HL-60/S4 treated with retinoic acid at 250 ng/mL for 4 days and 3 days (cell line): ENCODE data around the gene GRB2.
"Not testable (repeated sequence)": the region's sequence is repeated elsewhere in the genome, so short reads cannot be mapped to it uniquely, and the experiment has no call there.

Experiments used
- in situ Hi-C: fragments of 300-500 bp; cut with MboI; formaldehyde crosslinking; loops from 2 replicates; pipeline ENCODE4 v1.7.0; 2022; ENCODE audit warnings: low sequenced_read_pairs

GRB2 gene

DNA sequence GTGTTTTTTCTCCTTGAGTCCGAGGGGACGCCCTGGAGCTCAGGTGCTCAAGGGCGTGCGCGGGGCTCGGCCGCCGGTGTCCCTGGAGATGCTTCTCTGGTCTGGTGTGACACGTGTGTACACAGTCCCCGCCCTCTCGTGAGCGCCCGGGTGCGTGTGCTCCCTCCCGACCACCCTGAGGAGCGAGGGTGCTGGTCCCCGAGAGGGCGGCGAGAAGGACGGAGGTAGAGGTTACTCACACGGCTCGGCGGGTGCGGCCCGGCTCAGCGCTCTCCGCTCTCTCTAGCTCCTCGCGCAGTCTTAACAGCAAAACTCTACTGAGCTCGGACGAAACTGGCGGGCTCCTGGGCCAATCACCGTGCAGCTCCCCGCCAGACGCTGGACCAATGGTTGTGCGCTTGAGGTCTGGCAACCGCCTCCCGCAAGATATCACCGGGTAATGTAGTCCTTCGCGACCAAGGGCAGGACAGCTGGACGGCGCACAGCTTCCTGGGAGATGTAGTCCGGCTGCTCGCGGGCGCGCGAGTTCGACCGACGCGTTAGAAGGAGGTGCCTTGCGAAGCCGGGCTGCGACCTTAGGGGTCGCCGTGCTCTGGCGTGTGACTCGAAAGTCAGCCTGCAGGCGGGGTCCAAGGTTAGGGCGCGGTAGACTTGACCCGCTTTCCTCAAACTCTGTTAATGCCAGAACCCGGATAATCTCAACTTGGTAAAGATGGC, 116.2 kb downstream of the GRB2 start, which contains the start of gene SLC25A19:
Gene SLC25A19 (minus strand): TSS at position 319 of the 717 bp plus-strand sequence. CDS start 2,669 bp downstream, outside the sequence.
- in situ Hi-C loops = no loop called here

DNA sequence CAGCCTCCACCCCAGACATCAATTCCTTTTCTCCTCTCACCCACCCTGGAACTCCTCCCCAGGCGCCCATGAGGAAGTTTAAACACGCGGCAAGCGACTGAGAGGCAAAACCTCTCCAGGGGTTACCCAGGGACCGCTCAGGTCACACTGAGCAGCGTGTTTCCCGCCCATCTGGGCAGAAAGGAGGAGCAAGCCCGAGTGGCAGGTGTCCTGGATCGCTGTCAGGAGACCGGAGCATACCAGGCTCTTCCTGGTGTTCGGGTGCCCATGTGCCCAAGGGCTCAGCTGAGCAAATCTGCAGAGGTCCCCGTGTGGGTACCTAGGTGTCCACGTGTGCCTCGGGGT, 116.7 kb downstream of the GRB2 start:
- in situ Hi-C loops = no loop called here

DNA sequence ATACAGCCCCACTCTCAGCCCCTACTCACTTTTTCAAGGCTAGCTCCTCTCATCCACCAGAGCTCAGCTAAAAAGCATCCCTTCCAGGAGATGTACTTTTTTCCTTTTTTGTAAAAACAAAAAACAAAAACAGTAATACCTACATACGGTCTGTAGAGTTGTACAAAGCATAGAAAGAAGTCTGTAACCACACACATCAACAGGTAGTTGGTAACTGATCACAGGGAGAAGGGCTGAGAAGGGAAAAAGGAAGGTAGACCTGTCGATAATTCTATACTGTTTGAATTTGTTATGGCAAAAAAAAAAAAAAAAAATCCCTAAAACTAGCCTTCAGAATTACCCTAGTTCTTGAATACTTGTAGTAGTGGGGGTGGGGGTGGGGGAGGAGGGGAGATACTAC, 117.1 kb downstream of the GRB2 start:
- in situ Hi-C loops = no loop called here

DNA sequence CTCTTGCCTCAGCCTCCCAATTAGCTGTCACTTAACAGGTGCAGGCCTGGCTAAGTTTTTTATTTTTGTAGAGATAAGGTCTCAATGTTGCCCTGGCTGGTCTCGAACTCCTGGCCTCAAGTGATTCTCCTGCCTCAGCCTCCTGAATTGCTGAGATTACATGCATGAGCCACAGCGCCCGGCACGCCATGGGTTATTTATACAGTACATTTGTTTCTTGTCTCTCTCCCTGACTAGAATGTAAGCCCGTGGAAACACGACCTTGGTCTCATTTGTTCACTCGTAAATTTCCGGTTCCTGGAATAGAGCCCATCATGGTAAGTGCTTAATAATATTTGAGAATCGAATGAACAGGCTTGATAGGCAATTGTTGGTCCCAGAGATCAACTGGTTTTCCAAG, 118.3 kb downstream of the GRB2 start:
- in situ Hi-C loops = no loop called here

DNA sequence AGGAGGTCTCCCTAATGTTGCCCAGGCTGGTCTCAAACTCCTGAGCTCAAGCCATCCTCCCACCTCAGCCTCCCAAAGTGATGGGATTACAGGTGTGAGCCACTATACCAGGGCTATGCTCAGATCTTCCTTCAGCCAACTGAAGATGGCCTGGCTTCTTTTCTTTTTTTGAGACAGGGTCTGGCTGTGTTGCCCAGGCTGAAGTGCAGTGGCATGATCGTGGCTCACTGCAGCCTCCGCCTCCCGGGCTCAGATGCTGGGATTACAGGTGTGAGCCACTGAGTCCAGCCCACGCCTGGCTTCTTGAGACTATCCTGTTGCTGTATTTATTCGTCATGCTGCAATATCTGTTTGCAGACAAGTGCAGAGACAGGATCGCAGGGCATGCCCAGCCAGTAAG, 120.4 kb downstream of the GRB2 start:
- in situ Hi-C loops = no loop called here

DNA sequence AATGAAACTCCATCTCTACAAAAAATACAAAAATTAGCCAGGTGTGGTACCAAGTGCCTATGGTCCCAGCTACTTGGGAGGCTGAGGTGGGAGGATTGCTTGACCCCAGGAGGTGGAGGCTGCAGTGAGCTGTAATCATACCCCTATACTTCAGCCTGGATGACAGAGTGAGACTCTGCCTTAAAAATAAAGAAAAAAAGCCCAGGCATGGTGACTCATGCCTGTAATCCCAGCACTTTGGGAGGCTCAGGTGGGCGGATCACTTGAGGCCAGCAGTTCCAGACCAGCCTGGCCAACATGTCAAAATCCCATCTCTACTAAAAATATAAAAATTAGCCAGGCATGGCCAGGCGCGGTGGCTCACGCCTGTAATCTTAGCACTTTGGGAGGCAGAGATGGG, 125.3 kb downstream of the GRB2 start:
- in situ Hi-C loops = not testable (repeated sequence)

DNA sequence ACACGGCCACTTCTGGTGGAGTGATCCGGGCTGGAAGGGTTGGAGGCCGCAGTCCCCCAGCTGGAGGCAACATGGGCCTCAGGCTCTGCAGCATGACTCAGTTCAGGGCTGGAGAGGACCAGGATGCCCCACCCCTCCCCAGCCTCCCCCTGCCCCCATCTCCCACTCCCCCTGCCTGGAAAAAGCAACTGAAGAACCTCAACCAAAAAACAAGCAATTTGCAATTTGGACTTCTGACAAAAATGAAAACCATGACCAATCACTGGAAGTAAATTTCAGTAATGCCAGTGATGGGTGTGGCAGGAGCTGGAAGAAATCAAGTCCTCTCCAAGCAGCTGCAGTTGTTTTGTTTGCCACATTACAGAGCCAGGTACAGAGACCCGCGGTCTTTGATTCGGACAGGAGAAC, 127.8 kb downstream of the GRB2 start:
- in situ Hi-C loops = no loop called here

DNA sequence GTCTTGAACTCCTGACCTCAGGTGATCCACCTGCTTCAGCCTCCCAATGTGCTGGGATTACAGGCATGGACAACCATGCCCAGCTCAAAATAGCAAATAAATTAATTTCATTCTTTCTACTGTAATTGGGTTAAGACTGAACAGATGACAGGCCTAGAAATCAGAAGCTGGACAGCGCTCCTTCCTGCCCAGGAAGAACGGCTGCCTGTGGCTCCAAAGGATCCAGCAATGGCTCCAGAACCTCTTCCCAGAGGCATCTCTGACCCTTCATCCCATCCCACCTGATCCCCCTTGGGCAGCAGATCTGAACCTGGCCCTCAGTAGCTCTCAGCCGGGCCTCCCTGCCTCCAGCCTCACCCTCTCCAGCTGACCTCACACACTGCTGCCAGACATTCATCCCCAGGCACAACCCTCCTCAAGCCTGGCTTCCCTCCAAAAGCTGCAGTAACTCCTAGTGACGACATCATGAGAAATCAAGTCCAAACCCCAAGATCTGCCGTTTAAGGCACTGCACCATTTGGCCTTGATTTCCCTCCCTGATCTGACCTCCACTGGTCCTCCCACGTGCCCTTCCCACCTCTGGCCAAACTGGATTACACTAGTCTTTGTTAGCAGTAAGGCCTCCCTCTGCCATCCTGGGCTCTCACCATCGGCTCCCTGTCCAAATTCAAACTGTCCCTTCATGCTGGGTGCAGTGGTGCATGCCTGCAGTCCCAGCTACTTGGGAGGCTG, 131.3 kb downstream of the GRB2 start:
- in situ Hi-C loops = no loop called here

DNA sequence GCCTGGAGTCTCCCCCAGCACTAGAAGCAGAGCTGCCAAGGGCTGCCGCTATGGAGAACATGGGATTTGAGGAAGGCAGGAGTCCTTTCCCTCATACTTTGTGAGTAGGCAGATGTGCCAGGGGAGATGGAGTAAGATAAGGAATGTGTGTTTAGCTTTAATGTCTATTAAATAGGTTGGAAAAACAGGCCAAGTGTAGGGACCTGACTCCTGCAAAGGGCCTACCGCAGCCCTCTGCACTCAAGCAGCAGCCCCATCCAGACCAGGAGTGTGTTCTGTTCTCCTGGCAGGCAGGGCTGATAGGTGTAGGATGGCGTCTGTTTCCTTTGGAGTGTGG, 132.7 kb downstream of the GRB2 start:
- in situ Hi-C loops = no loop called here

DNA sequence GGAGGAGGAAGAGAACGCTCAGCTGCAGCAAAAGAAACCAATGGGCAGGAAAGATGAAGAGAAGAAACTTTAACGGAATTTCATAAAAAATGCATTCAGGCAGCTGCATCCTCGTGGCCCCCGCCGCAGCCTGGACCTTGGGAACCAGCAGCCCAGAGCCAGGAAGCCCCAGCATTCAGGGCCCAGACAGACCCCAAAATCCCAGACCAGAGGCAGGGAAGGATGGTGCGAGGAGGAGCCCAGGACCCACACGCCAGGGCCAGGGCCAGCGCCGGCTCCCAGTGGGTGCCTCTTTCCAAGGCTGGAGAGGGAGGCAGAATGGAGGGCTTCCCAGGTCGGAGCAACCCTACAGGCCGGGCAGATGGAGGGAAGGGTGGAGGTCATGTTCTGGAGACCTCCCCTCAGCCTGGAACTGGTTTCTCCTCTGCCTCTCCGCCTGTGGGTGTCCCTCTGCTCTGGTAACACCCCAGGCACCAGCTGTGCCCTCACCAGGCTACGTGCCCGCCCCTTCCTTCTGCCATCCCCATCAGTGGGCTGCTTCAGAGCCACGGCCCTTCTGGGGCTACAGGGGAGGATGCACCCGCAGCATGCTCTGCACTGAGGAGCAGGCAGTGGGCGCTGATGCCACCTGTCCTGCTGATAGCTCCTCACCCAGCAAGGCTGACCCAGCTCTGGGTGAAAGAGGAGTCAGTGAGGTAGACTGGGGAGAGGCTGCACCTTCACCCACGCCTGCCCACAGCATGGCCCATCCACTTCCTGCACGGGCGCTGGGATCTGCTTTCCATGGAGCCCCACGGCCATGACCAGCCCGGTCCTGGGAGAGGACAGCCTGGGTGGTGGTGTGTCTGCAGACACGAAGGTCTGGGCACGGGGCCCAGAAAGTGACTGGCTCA, 133.3 kb downstream of the GRB2 start:
- in situ Hi-C loops = no loop called here

DNA sequence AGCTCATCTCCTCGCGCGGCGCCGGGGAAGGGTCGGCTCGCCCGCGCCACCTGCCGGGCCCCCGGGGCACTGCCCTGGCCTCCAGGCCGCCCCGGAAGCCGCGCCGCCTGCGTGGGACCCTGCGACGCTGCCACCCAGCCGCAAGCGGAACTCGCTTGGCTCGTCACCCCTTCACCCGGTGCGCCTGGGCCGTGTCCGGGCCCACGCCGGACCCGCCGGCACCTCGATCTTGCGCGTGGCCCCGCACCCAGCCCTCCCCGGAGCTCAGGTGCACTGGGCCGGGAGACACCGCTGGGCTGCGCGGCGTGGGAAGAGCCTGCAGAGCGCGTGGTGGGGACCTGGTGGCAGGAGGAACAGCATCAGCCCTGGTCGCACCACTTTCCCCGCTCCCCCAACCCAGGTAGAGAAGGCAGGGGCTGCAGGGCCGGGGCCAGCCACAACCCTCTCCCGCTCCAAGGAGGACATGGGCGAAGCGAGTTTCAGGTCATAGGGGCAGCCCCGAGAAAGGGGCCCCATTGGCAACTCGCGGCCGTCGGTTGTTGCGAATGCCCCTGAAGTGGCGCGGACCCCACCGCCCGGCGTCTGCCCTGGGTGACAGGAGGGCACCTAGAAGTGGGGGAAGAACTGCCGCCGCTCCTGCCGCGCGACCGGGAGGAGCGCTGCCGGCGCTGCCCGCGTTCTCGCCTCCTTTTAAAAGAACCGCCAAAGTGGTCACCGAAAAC, 134.1 kb downstream of the GRB2 start:
- in situ Hi-C loops = no loop called here

DNA sequence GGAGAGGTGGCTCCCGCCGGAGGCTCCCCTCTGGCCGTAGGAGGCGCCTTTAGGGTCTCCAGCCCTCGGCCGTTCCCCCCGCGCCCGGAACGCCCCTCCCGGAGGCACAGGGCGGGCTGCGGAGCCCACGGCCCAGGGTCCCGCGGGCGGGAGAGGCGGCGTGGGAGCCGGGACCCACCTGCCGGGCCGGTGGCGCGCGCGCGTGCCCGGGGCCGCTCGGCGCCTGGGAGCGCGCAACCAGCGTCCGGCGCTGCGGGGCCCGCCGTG, 134.6 kb downstream of the GRB2 start, which contains the start of gene MIF4GD:
Gene MIF4GD (minus strand): TSS at position 266 of the 267 bp plus-strand sequence. CDS start 1,036 bp downstream, outside the sequence.
- in situ Hi-C loops = no loop called here

DNA sequence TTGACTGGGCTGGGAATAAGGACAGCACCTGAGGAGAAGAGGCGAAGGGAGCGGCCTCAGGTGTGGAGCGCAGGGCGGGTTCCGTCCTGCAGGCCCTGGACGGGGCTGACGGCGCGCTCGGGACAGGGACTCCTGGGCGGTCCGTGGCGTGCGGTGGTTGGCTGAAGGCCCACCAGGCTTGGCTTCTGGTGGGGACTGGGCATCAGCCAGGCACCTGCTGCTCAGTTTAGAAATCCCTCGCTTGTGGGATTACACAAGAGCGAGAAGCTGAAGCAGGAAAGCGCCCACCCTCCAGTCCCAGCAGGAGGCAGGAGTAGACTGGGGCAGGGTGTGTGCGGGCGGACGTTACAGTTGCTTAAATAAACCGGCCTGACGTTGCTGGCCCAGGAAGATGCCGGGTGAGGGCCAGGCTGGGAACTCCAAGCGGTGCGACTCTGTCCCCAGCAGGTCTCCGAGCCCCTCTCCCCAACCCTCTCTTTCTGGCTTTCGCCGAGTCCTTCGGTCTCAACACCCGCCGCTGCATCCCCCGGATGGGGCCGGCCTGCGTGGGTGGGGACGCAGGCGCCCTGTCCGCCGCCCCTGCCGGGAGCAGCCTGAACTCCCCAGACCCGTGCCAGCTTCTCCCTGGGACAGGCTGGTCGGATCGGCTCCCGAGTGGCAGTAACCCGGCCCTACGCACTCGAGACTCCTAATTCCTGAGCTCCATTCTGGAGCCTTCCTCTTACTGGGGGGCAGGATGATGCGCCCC, 135.1 kb downstream of the GRB2 start:
- in situ Hi-C loops = no loop called here

DNA sequence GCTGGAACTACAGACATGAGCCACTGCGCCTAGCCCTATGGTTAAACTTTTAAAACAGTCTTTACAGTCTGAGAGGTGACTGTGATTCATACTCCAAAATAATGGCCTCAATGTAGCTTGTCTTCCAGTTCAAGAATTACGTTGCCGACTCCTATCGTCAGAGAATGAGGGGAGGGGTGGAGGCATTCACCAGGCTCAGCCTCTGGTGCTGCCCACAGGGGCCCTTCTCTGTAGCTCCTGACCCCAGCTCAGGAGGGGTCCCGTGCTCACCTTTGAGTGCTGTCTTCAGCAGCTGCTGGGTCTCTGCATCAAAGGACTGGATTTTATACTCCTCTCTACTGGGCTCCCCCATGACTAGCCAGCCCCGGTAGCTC, 135.6 kb downstream of the GRB2 start:
- in situ Hi-C loops = no loop called here
